22Rv1 (cell line): ENCODE results near the gene ZNF8.
A peak's percentile ranks its signal among the peaks of the same experiment; 100 is the strongest.

ENCODE experiments used
- H3K27ac ChIP-seq: fragments of 450-650 bp; 2 replicates; pipeline ENCODE4 v1.5.1; 2017
- ZFX ChIP-seq: fragments of 450-650 bp; IDR thresholded peaks from 2 replicates; pipeline ENCODE4 v1.6.1; 2017; ENCODE audit warnings: antibody characterized with exemption, borderline replicate concordance
- TF ChIP-seq, protein P1 (sequence below): fragments of 450-650 bp; IDR thresholded peaks from 2 replicates; pipeline ENCODE4 v1.5.1; 2017; ENCODE audit warnings: mild to moderate bottlenecking

The ZNF8 gene

DNA sequence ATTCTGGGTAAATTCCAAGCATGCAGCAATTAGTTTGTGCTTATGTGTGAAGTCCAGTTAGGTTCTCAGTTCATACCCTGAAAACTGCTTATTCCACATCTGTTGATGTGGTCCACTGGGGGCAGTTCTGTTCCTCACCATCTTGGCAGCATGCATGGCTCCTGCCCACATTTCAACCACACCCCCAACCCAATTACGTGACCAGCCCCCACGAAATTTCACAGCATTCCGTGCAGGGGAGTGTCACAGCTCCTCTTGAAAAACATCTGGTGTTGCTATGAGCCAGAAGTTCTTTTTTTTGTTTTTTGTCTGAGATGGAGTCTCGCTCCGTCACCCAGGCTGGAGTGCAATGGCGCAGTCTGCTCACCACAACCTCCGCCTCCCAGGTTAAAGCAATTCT, 17.3 kb downstream of the ZNF8 start:
- no peak overlapping the region for H3K27ac ChIP-seq
- TF ChIP-seq, protein P1, sequence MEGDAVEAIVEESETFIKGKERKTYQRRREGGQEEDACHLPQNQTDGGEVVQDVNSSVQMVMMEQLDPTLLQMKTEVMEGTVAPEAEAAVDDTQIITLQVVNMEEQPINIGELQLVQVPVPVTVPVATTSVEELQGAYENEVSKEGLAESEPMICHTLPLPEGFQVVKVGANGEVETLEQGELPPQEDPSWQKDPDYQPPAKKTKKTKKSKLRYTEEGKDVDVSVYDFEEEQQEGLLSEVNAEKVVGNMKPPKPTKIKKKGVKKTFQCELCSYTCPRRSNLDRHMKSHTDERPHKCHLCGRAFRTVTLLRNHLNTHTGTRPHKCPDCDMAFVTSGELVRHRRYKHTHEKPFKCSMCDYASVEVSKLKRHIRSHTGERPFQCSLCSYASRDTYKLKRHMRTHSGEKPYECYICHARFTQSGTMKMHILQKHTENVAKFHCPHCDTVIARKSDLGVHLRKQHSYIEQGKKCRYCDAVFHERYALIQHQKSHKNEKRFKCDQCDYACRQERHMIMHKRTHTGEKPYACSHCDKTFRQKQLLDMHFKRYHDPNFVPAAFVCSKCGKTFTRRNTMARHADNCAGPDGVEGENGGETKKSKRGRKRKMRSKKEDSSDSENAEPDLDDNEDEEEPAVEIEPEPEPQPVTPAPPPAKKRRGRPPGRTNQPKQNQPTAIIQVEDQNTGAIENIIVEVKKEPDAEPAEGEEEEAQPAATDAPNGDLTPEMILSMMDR, result no peak
- no peak for TF ChIP-seq ZFX

DNA sequence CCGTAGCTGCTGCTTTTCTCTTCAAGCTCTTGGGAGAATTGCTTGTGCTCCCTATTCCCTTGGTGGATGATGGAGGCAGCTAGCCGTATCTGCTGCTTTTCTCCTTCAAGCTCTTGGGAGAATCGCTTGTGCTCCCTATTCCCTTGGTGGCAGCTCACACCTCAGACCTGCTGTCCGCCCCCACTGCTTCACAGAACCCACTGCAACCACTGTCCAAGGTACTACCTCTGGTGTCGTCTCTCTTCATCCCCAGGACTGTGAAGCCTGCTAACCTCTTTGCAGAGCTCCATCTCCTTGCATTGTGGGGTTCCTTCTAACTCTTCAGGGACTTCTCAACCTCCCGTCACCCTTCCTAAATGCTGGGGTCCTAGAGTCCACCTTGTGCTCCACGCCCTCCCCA, 21.9 kb downstream of the ZNF8 start:
- H3K27ac ChIP-seq, result no peak overlapping the region
- TF ChIP-seq ZFX, result no peak
- TF ChIP-seq, protein P1, result no peak

DNA sequence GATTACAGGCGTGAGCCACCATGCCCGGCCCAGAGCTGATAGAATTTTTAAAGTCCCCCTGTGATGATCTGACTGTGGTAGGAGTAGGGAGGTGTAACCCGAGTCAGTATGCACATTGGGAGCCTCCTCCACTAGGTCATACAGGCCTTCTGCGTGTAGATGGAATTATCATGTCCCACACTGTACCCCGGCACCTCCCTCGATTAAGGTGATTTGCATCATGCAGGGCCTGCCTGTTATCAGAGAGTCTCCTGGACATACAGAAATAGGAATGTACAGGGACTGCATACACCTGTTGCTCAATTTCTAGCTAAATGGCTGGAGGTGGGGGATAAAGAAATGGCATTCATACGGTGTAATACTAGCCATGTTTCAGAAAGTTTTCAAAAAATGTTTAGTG, 25.5 kb downstream of the ZNF8 start:
- peak overlapping the region; percentile 85 for H3K27ac ChIP-seq
- TF ChIP-seq ZFX, result no peak
- TF ChIP-seq, protein P1, result no peak

DNA sequence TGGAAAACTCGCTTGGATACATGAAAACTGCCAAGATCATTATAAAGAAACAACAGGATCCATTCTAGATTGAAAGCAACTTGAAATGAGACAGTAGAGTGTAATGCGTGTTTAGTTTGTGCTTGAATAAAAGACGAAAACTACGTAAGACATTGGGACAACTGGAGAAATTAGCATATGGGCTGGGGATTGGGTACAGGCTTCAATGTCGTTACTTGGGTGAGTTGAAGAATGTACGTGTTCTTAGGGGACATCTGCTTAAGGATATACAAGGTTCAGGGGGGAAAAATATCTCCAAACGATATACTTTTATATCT, 26.0 kb downstream of the ZNF8 start:
- H3K27ac ChIP-seq, result peak overlapping the region; percentile 85

DNA sequence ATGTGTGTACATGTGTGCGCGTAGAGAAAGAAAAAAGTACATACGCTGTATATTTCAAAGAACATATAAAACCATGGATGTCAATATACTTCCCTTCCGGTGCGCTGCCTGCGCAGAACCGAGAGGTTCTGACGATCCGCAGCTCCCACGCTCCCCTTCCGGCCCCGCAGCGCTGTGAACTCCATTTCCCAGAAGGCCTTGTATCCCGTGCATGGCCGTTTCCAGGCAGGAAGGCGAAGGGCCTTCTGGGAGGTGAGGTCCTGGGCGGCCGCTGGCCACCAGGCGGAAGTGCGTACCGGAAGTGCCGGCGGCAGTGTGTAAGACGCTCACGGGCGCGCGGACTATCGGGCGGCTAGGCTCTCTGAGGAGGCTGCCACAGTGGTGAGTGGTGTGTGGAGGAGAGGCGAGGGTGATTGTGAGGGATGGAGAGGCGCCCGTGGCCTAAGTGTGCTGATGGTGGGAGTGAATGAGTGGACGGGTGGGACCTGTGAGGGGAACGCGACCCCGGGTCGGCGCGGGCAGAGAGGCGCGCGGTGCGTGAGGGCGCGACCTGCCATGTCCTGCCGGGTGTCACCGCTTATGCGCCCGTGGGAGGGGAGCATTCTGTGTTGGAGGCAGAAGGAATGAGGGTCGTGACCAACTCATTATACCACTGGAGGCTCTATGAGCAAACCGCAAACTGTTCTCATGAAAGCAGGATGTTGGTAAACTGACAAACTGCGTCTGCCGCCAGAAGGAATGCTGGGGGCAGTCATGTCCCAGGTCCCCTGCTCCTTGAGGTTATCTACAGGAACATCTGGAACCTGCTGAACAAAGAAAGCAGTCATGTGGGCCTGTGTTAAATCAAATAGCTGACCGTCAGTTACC, 26.5 kb downstream of the ZNF8 start, which contains the start of gene ERVK3-1:
TSS of gene ERVK3-1 (plus strand) at position 313 of the 867 bp plus-strand sequence. CDS start 6,792 bp downstream, outside the sequence.
- TF ChIP-seq ZFX, result no peak
- TF ChIP-seq, protein P1, result no peak
- peak within 1 kb of the TSS; percentile 85 for H3K27ac ChIP-seq

More for the DNA sequence above, 26.0 kb downstream of the ZNF8 start:
- TF ChIP-seq, protein P1, result no peak
- TF ChIP-seq ZFX, result no peak

DNA sequence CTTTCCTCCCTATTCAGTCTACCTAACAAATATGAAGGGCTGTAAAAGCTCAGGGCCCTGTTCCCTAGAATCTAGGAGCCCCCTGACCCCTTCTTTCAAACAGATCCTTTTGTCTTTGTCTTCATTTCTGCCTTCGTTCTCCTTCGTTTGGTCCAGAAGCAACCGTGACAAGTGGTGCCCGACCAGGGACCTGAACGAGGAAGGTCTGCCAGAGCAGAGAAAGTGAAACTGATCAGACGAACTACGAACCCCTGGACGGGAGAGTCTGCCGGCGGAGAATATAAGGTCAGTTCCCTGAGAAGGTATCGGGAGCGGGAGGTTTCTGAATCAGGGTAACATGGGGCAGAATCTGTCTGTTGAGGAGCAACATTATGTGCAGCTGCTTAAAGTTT, 27.2 kb downstream of the ZNF8 start:
- H3K27ac ChIP-seq, result peak overlapping the region; percentile 85
- no peak for TF ChIP-seq ZFX
- TF ChIP-seq, protein P1, result no peak

DNA sequence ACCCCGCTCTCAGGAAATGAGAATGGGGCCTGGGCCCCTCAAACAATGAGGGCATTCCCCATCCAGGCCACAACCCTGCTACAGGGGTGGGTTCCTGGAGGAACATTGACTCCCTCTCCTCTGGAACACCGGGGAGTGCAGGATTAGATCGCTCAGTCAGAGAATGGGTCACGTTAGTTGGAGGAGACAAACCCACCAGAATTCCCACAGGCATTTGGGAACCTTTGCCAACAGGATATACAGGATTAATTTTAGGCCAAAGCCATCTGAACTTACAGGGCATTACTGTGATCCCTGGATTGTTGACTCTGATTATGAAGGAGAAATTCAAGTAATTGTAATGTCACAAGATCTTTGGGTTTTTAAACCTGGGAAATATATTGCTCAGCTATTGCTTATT, 29.0 kb downstream of the ZNF8 start:
- TF ChIP-seq ZFX, result no peak
- TF ChIP-seq, protein P1, result no peak
- no peak overlapping the region for H3K27ac ChIP-seq
